HepG2 (cell line): ENCODE measurements around the gene CDYL. TPM values are rescaled to one million over a fixed set of nuclear protein-coding genes. Genes with fewer than 3 reads are reported as not detected.
A peak's percentile ranks its signal among the peaks of the same experiment; 100 is the strongest.

Source experiments
- ATAC-seq: fragments of 200-7000 bp; cut with Tn5 transposase; 3 replicates; pipeline ENCODE4 v1.9.1; 2020; ENCODE audit warnings: mild to moderate bottlenecking, moderate library complexity
- BruUV-seq: library from RNA; stranded (reverse); fragments of 400-500 nt; replicated peaks from 2 replicates; lab custom pipeline; 2021; lab: Mats Ljungman, UMichigan
- CTCF ChIA-PET: fragments of 300-600 bp; formaldehyde crosslinking; extraction: SDS; loops from one replicate; lab custom pipeline; 2021; ENCODE audit warnings: low total read pairs, inconsistent platforms, low intra/inter-chr PET ratio; lab: Yijun Ruan, JAX
- POLR2A ChIA-PET: fragments of 350-600 bp; sonication (Branson Sonifier 250); formaldehyde crosslinking; loops from one replicate; lab custom pipeline; 2020; ENCODE audit warnings: antibody characterized with exemption, inconsistent platforms; lab: Yijun Ruan, JAX
- DNase-seq: peaks from one replicate; pipeline ENCODE4 v3.0.0-alpha.2; 2015; ENCODE audit warnings: low spot score
- FAIRE-seq: peaks from 3 replicates; lab custom pipeline; 2011; peaks lifted over from hg19 to GRCh38; lab: Jason Lieb, UNC
- H2AFZ ChIP-seq: one replicate; pipeline ENCODE4 v1.6.1; 2011; ENCODE audit warnings: low read length, inconsistent platforms
- H3K27ac ChIP-seq: fragments of 300-600 bp; 3 replicates; pipeline ENCODE4 v1.8.0; 2011; ENCODE audit warnings: mixed run types, mild to moderate bottlenecking, mixed read lengths, low read length, inconsistent platforms; ENCODE audit not compliant: insufficient read depth; ENCODE audit errors: extremely low read length
- H3K27me3 ChIP-seq, 2 experiments: fragments of 200-600 bp in 1 of 2; 2 replicates in 1 of 2; 3 replicates in 1 of 2; pipeline versions ENCODE4 v1.6.0 to v1.8.0; 2011; ENCODE audit warnings: low read length in 2 of 2, mild to moderate bottlenecking in 2 of 2, moderate library complexity in 2 of 2, inconsistent platforms in 1 of 2; ENCODE audit not compliant: insufficient read depth in 2 of 2, control insufficient read depth in 1 of 2
- H3K36me3 ChIP-seq, 2 experiments: fragments of 200-600 bp in 1 of 2; replicated peaks in 1 of 2; 2 replicates in 1 of 2; 3 replicates in 1 of 2; pipeline versions ENCODE4 v1.5.1 to v1.8.0; 2011; ENCODE audit warnings: low read length in 2 of 2, inconsistent platforms in 1 of 2; ENCODE audit not compliant: insufficient read depth in 2 of 2, control insufficient read depth in 1 of 2
- H3K4me1 ChIP-seq: 2 replicates; pipeline ENCODE4 v1.5.1; 2012; ENCODE audit warnings: low read length, inconsistent platforms; ENCODE audit not compliant: insufficient read depth
- H3K4me2 ChIP-seq: 2 replicates; pipeline ENCODE4 v1.6.0; 2011; ENCODE audit warnings: low read depth, low read length, inconsistent platforms
- H3K4me3 ChIP-seq, 3 experiments: fragments of 200-600 bp in 1 of 3; sonication (generic), shearing (Covaris generic) in 1 of 3; replicated peaks in 1 of 3; 2 replicates each; pipeline ENCODE4 v1.5.1; 2011 to 2016; ENCODE audit warnings: low read length in 3 of 3, inconsistent platforms in 2 of 3, low read depth in 2 of 3, mild to moderate bottlenecking in 2 of 3, control low read depth in 1 of 3, mixed read lengths in 1 of 3; ENCODE audit not compliant: insufficient read depth in 1 of 3
- H3K79me2 ChIP-seq: one replicate; pipeline ENCODE4 v1.6.1; 2011; ENCODE audit warnings: low read length, inconsistent platforms; ENCODE audit not compliant: insufficient read depth
- H3K9ac ChIP-seq: 2 replicates; pipeline ENCODE4 v1.6.0; 2011; ENCODE audit warnings: mild to moderate bottlenecking, low read depth, low read length, inconsistent platforms; ENCODE audit not compliant: insufficient read depth
- H3K9me3 ChIP-seq: 2 replicates; pipeline ENCODE4 v1.5.1; 2012; ENCODE audit warnings: mild to moderate bottlenecking, low read length
- H4K20me1 ChIP-seq: 2 replicates; pipeline ENCODE4 v1.6.0; 2011; ENCODE audit warnings: inconsistent platforms, mild to moderate bottlenecking, low read length, moderate library complexity; ENCODE audit not compliant: insufficient read depth
- CBX5 ChIP-seq: sonication (generic); formaldehyde crosslinking; IDR thresholded peaks from 2 replicates; pipeline ENCODE4 v1.4.0; 2020; ENCODE audit warnings: missing genetic modification reagents, borderline replicate concordance
- ERF ChIP-seq: IDR thresholded peaks from 2 replicates; pipeline ENCODE4 v1.6.1; 2018; ENCODE audit warnings: missing biosample characterization, missing genetic modification reagents
- GATA4 ChIP-seq: sonication (generic); IDR thresholded peaks from 2 replicates; pipeline ENCODE4 v1.6.1; 2016; ENCODE audit warnings: antibody characterized with exemption, low read depth, borderline replicate concordance
- GTF2F1 ChIP-seq: fragments of 150-350 bp; IDR thresholded peaks from 2 replicates; pipeline ENCODE4 v1.6.1; 2014; ENCODE audit warnings: low read length
- NR2F2 ChIP-seq: IDR thresholded peaks from 2 replicates; pipeline ENCODE4 v1.6.1; 2012; ENCODE audit warnings: low read depth, inconsistent platforms, borderline replicate concordance
- PCBP1 ChIP-seq: fragments of 200-400 bp; formaldehyde crosslinking; IDR thresholded peaks from 2 replicates; pipeline ENCODE4 v1.6.1; 2017; ENCODE audit warnings: mild to moderate bottlenecking, low read depth, low read length, borderline replicate concordance
- PHF20 ChIP-seq: sonication (generic); formaldehyde crosslinking; IDR thresholded peaks from 2 replicates; pipeline ENCODE4 v1.5.0; 2020; ENCODE audit warnings: mild to moderate bottlenecking, missing genetic modification reagents
- RAD51 ChIP-seq: fragments of 450-650 bp; IDR thresholded peaks from 2 replicates; pipeline ENCODE4 v1.6.1; 2016; ENCODE audit warnings: borderline replicate concordance
- ZNF569 ChIP-seq: sonication (generic); formaldehyde crosslinking; IDR thresholded peaks from 2 replicates; pipeline ENCODE4 v1.5.0; 2020; ENCODE audit warnings: mild to moderate bottlenecking, missing genetic modification reagents, moderate library complexity, borderline replicate concordance
- ZNF782 ChIP-seq: sonication (generic); formaldehyde crosslinking; IDR thresholded peaks from 2 replicates; pipeline ENCODE4 v1.4.0; 2020; ENCODE audit warnings: missing genetic modification reagents, mild to moderate bottlenecking, borderline replicate concordance
- ZSCAN25 ChIP-seq: sonication (generic); formaldehyde crosslinking; IDR thresholded peaks from 2 replicates; pipeline ENCODE4 v1.8.0; 2022; ENCODE audit warnings: mild to moderate bottlenecking, missing genetic modification reagents
- WGBS: methylation state at CpG from one replicate; pipeline ENCODE4 v1.1.6; 2017; ENCODE audit warnings: low lambda C conversion rate; 5-methylcytosine and 5-hydroxymethylcytosine counted together
- in situ Hi-C: cut with HindIII; loops from 2 replicates; pipeline ENCODE4 v1.10.0; 2017; ENCODE audit warnings: low pct_unique_long_range_greater_than_20kb; ENCODE audit not compliant: extremely low pct_ligation_motif_present
- intact Hi-C: fragments of 100-400 bp; cut with micrococcal nuclease; formaldehyde crosslinking; loops from one replicate; pipeline ENCODE4 v1.10.0; 2022; ENCODE audit not compliant: unreplicated experiment
- polyA plus RNA-seq, 8 experiments: library from polyadenylated mRNA; depleted of rRNA in 3 of 8; stranded (reverse) in 7 of 8; unstranded in 1 of 8; fragments of >200 nt; fragmentation: Illumina TruSeq in 4 of 8; extraction: Trizol in 4 of 8; gene quantifications; 2 replicates each; pipeline versions ENCODE4 v1.2.1 to v1.2.3, GENCODE V29; 2011 to 2016; ENCODE audit warnings: low read depth in 4 of 8, missing spikeins in 1 of 8, mixed read lengths in 1 of 8; ENCODE audit not compliant: insufficient read depth in 1 of 8
- total RNA-seq, 5 experiments: library from RNA; depleted of rRNA; stranded (reverse); fragments of >200 nt; fragmentation: Illumina TruSeq; extraction: Trizol; gene quantifications; 2 replicates each; pipeline ENCODE4 v1.2.3, GENCODE V29; 2016; ENCODE audit warnings: low read depth in 1 of 5
- TF ChIP-seq, protein P1 (sequence below): sonication (generic); formaldehyde crosslinking; IDR thresholded peaks from 2 replicates; pipeline ENCODE4 v1.5.0; 2020; ENCODE audit warnings: mild to moderate bottlenecking, missing genetic modification reagents, borderline replicate concordance
- TF ChIP-seq, protein P2 (sequence below): sonication (generic); IDR thresholded peaks from 2 replicates; pipeline ENCODE4 v1.6.1; 2016; ENCODE audit warnings: low read depth, borderline replicate concordance

Gene CDYL
- total and polyA plus RNA-seq, 2 of the 13 experiments (the other 11 are each of a cell fraction or from before 2014, with no cell fraction given), result 22.8 to 105 TPM

DNA sequence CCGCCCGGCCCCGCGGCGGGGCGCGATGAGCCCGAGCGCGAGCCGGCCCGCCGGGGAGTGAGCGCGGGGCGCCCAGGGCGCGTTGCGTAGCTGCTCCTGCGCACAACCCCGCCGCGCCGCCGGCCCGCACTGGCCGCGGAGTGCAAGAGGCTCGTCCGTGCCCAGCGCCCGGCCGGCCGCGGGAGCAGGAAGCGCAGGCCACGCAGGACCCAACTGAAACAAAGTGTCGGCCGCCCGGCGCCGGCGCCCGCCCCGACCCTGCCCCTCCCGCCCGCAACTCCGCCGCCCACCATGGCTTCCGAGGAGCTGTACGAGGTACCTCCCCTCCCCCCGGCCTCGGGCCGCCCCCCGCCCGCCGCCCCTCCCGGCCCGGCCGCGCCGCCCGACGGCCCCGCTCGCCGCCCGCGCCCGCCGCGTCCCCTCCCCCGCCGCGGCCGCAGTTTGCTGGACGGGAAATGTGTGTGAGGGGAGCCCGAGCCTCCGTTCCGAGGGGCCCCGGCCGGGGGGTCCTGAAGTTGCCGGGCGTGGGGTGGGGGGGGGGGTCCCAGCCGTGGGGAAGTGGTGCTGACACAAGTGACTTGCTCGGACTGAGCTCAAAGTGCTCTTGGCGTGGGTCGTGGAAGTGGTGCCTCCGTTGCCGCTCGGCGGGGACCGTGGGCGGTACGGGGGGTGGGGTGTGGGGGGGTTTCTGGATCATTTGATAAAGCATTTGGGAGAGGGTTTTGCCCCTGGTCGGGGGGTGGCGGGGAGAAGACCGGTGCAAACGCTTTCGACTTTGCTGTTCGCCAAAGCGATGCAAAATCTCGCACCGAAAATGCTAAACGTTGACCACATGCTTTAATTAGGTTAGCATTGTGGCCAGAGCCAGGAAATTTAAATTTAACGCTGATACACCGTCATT lies 539 bp downstream of the CDYL start:
- peaks cover 0 to 36% of the 10 kb centered on the region in 2 experiments; a peak in 4 of 5 replicates for H3K27me3 ChIP-seq
- intact Hi-C loops, result loop anchor here (1.0 to 5.0 kb wide), 2 partner anchors 129 to 254 kb away; no protein-coding TSS in a partner anchor
- no peaks in the 10 kb centered on the region for H3K36me3 ChIP-seq
- H2AFZ ChIP-seq, result no peak overlapping the region
- no TSS peak for BruUV-seq
- peak overlapping the region; percentile 83 for H3K4me2 ChIP-seq
- peaks cover 15% of the 10 kb centered on the region for H3K9me3 ChIP-seq
- FAIRE-seq, result no peak
- H3K4me1 ChIP-seq, result peaks cover 36% of the 10 kb centered on the region
- peak; percentile 70 for ATAC-seq
- POLR2A ChIA-PET, result interaction anchor here (0.5 to 2.5 kb wide), 5 partner anchors 14 to 227 kb away, joined by 3 to 9 read pairs (median 5); partner anchors contain the start of gene RPP40
- in situ Hi-C loops, result no loop called here
- peak overlapping the region; percentile 67 for H3K9ac ChIP-seq
- DNase-seq, result peak; percentile 22
- no peaks in the 10 kb centered on the region; the same call in 1 of the 2 replicates for H4K20me1 ChIP-seq
- CTCF ChIA-PET, result no interaction called here
- H3K79me2 ChIP-seq, result peaks cover 45% of the 10 kb centered on the region
- WGBS, result 4% methylated on average over 29 of the region's 107 CpGs
- peak overlapping the region; percentile 48 for H3K27ac ChIP-seq
- peak overlapping the region; percentile 69 to 81 (median 77) for H3K4me3 ChIP-seq
- TF ChIP-seq ZNF569, result no peak
- TF ChIP-seq, protein P1, sequence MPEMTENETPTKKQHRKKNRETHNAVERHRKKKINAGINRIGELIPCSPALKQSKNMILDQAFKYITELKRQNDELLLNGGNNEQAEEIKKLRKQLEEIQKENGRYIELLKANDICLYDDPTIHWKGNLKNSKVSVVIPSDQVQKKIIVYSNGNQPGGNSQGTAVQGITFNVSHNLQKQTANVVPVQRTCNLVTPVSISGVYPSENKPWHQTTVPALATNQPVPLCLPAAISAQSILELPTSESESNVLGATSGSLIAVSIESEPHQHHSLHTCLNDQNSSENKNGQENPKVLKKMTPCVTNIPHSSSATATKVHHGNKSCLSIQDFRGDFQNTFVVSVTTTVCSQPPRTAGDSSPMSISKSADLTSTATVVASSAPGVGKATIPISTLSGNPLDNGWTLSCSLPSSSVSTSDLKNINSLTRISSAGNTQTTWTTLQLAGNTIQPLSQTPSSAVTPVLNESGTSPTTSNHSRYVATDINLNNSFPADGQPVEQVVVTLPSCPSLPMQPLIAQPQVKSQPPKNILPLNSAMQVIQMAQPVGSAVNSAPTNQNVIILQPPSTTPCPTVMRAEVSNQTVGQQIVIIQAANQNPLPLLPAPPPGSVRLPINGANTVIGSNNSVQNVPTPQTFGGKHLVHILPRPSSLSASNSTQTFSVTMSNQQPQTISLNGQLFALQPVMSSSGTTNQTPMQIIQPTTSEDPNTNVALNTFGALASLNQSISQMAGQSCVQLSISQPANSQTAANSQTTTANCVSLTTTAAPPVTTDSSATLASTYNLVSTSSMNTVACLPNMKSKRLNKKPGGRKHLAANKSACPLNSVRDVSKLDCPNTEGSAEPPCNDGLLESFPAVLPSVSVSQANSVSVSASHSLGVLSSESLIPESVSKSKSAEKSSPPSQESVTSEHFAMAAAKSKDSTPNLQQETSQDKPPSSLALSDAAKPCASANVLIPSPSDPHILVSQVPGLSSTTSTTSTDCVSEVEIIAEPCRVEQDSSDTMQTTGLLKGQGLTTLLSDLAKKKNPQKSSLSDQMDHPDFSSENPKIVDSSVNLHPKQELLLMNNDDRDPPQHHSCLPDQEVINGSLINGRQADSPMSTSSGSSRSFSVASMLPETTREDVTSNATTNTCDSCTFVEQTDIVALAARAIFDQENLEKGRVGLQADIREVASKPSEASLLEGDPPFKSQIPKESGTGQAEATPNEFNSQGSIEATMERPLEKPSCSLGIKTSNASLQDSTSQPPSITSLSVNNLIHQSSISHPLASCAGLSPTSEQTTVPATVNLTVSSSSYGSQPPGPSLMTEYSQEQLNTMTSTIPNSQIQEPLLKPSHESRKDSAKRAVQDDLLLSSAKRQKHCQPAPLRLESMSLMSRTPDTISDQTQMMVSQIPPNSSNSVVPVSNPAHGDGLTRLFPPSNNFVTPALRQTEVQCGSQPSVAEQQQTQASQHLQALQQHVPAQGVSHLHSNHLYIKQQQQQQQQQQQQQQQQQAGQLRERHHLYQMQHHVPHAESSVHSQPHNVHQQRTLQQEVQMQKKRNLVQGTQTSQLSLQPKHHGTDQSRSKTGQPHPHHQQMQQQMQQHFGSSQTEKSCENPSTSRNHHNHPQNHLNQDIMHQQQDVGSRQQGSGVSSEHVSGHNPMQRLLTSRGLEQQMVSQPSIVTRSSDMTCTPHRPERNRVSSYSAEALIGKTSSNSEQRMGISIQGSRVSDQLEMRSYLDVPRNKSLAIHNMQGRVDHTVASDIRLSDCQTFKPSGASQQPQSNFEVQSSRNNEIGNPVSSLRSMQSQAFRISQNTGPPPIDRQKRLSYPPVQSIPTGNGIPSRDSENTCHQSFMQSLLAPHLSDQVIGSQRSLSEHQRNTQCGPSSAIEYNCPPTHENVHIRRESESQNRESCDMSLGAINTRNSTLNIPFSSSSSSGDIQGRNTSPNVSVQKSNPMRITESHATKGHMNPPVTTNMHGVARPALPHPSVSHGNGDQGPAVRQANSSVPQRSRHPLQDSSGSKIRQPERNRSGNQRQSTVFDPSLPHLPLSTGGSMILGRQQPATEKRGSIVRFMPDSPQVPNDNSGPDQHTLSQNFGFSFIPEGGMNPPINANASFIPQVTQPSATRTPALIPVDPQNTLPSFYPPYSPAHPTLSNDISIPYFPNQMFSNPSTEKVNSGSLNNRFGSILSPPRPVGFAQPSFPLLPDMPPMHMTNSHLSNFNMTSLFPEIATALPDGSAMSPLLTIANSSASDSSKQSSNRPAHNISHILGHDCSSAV (CRISPR knock-in tag), result no peak
- no peak for TF ChIP-seq ZNF782
- no peak for TF ChIP-seq NR2F2
- no peak for TF ChIP-seq GTF2F1
- TF ChIP-seq ZSCAN25 (CRISPR knock-in tag), result 0 out of 2 replicates have a peak, but pooled peaks have one; percentile 7
- TF ChIP-seq ERF (CRISPR knock-in tag), result 0 out of 2 replicates have a peak, but pooled peaks have one; percentile 5
- TF ChIP-seq PHF20, result no peak
- TF ChIP-seq, protein P2, sequence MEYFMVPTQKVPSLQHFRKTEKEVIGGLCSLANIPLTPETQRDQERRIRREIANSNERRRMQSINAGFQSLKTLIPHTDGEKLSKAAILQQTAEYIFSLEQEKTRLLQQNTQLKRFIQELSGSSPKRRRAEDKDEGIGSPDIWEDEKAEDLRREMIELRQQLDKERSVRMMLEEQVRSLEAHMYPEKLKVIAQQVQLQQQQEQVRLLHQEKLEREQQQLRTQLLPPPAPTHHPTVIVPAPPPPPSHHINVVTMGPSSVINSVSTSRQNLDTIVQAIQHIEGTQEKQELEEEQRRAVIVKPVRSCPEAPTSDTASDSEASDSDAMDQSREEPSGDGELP, result no peak
- TF ChIP-seq RAD51, result no peak
- no peak for TF ChIP-seq GATA4
- no peak for TF ChIP-seq CBX5 (CRISPR knock-in tag)
- no peak for TF ChIP-seq PCBP1
